Gastrocnemius medialis (tissue), 4 donors: ENCODE data around the gene SREBF2. TPM values are rescaled to one million over a fixed set of nuclear protein-coding genes. Genes with fewer than 3 reads are reported as not detected.
"Not testable (repeated sequence)": the region's sequence is repeated elsewhere in the genome, so short reads cannot be mapped to it uniquely, and the experiment has no call there.

ENCODE experiments used
- ATAC-seq, 2 donors: fragments of 150-250 bp; one replicate each; pipeline ENCODE4 v1.9.1; 2016
- DNase-seq, 2 donors: peaks; one replicate each; pipeline ENCODE4 v3.0.0-alpha.2; 2019
- H3K27ac ChIP-seq, 4 donors: fragments of 200-600 bp; sonication (generic); 1 replicate in 1 of 4; 2 replicates in 3 of 4; pipeline ENCODE4 v1.5.1; 2016 to 2018; ENCODE audit warnings: mild to moderate bottlenecking in 2 of 4, moderate library complexity in 1 of 4
- H3K27me3 ChIP-seq, 3 donors: fragments of 200-600 bp; sonication (generic) in 2 of 3; 1 replicate in 1 of 3; 2 replicates in 2 of 3; pipeline versions ENCODE4 v1.5.1 to v1.6.0; 2016 to 2019; ENCODE audit warnings: mild to moderate bottlenecking in 1 of 3, moderate library complexity in 1 of 3
- H3K36me3 ChIP-seq, 2 donors: fragments of 200-600 bp; sonication (generic) in 1 of 2; one replicate each; pipeline ENCODE4 v1.5.1; 2017 to 2018
- H3K4me1 ChIP-seq, 2 donors: fragments of 200-600 bp; sonication (generic) in 1 of 2; one replicate each; pipeline ENCODE4 v1.5.1; 2016 to 2017; ENCODE audit warnings: mild to moderate bottlenecking in 2 of 2
- H3K4me3 ChIP-seq, 4 donors: fragments of 200-600 bp; sonication (generic) in 3 of 4; 1 replicate in 1 of 4; 2 replicates in 3 of 4; pipeline ENCODE4 v1.5.1; 2016 to 2019; ENCODE audit warnings: mild to moderate bottlenecking in 2 of 4
- H3K9me3 ChIP-seq, 3 donors: fragments of 200-600 bp; sonication (generic) in 2 of 3; 1 replicate in 1 of 3; 2 replicates in 2 of 3; pipeline ENCODE4 v1.5.1; 2016 to 2019
- POLR2A ChIP-seq, 2 donors: fragments of 450-650 bp; IDR thresholded peaks; one replicate each; pipeline ENCODE4 v1.6.1; 2017; ENCODE audit warnings: antibody characterized with exemption in 2 of 2, mild to moderate bottlenecking in 2 of 2, moderate library complexity in 2 of 2
- in situ Hi-C, 4 donors: fragments of 200-750 bp; cut with MboI; loops; one replicate each; pipeline versions ENCODE4 v1.15.0 to v1.8.0; 2017; ENCODE audit warnings: low sequenced_read_pairs in 4 of 4
- intact Hi-C: fragments of 100-400 bp; cut with DNase I; formaldehyde crosslinking; loops from one replicate; pipeline ENCODE4 v1.15.1; 2023; ENCODE audit warnings: low total_unique reads
- total RNA-seq, 4 donors: library from RNA; depleted of rRNA; stranded (reverse); fragments of >200 nt; gene quantifications; one replicate each; pipeline versions ENCODE4 v1.1.0 to v1.2.3, GENCODE V29; 2016
- TF ChIP-seq, protein P1 (sequence below), 5 experiments: fragments of 450-650 bp in 3 of 5; fragments of 200-600 bp in 2 of 5; sonication (generic) in 2 of 5; IDR thresholded peaks in 4 of 5; conservative IDR thresholded peaks in 1 of 5; 1 replicate in 4 of 5; 2 replicates in 1 of 5; pipeline ENCODE4 v1.5.1; 2016 to 2019; ENCODE audit warnings: antibody characterized with exemption in 5 of 5, mild to moderate bottlenecking in 3 of 5, moderate library complexity in 3 of 5

Gene SREBF2
- total RNA-seq, 4 donors from 2014 or later: 25.1 to 40.9 (median 36.1) TPM

- H3K27me3 ChIP-seq: peaks cover 0 to 5% (median 0%) of the 10 kb centered on the region in 3 donors
- TF ChIP-seq POLR2A (IDR thresholded peaks at IDR 0.05): no peak
- TF ChIP-seq, protein P1, sequence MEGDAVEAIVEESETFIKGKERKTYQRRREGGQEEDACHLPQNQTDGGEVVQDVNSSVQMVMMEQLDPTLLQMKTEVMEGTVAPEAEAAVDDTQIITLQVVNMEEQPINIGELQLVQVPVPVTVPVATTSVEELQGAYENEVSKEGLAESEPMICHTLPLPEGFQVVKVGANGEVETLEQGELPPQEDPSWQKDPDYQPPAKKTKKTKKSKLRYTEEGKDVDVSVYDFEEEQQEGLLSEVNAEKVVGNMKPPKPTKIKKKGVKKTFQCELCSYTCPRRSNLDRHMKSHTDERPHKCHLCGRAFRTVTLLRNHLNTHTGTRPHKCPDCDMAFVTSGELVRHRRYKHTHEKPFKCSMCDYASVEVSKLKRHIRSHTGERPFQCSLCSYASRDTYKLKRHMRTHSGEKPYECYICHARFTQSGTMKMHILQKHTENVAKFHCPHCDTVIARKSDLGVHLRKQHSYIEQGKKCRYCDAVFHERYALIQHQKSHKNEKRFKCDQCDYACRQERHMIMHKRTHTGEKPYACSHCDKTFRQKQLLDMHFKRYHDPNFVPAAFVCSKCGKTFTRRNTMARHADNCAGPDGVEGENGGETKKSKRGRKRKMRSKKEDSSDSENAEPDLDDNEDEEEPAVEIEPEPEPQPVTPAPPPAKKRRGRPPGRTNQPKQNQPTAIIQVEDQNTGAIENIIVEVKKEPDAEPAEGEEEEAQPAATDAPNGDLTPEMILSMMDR (IDR thresholded peaks at IDR 0.05 in 4 of 5, conservative IDR thresholded peaks at IDR 0.05 in 1 of 5): no peak
- ATAC-seq: no peak
- H3K36me3 ChIP-seq: no peaks in the 10 kb centered on the region
- in situ Hi-C loops: loop anchor here in 2 of 4 donors (10.0 kb wide), 2 partner anchors 123 to 253 kb away; partner anchors contain the start of gene MEI1 (in 1 of the 2)
- intact Hi-C loops: loop anchor here (2.0 kb wide), 2 partner anchors 123 to 421 kb away; partner anchors contain the start of gene NAGA
- H3K27ac ChIP-seq: peak overlapping the region; percentile 61 to 77 (median 68)
- peaks cover 0 to 14% of the 10 kb centered on the region in 2 donors for H3K4me1 ChIP-seq
- peak overlapping the region; percentile 61 to 83 (median 80) for H3K4me3 ChIP-seq
- DNase-seq: no peak
- H3K9me3 ChIP-seq: no peaks in the 10 kb centered on the region
These were observed 114.6 kb downstream of the SREBF2 start for GRCh38 chr22:41947424-41948080.

- peaks cover 0 to 12% of the 10 kb centered on the region in 2 donors for H3K4me1 ChIP-seq
- intact Hi-C loops: no loop called here
- H3K27me3 ChIP-seq: peaks cover 0 to 5% (median 0%) of the 10 kb centered on the region in 3 donors
- in situ Hi-C loops: loop anchor here in 2 of 4 donors (10.0 kb wide), 2 partner anchors 123 to 253 kb away; partner anchors contain the start of gene MEI1 (in 1 of the 2)
- DNase-seq: no peak
- no peak for TF ChIP-seq POLR2A (IDR thresholded peaks at IDR 0.05)
- TF ChIP-seq, protein P1 (IDR thresholded peaks at IDR 0.05 in 4 of 5, conservative IDR thresholded peaks at IDR 0.05 in 1 of 5): no peak
- no peak overlapping the region for H3K4me3 ChIP-seq
- no peaks in the 10 kb centered on the region for H3K9me3 ChIP-seq
- H3K36me3 ChIP-seq: no peaks in the 10 kb centered on the region
- no peak for ATAC-seq
- no peak overlapping the region for H3K27ac ChIP-seq
These were observed 115.2 kb downstream of the SREBF2 start for GRCh38 chr22:41948142-41948541.

GRCh38 chr22:41948928-41949296 is 116.0 kb downstream of the SREBF2 start:
- DNase-seq, H3K27me3 ChIP-seq, H3K36me3 ChIP-seq, H3K4me3 ChIP-seq, H3K9me3 ChIP-seq, intact Hi-C loops, ATAC-seq, H3K27ac ChIP-seq, H3K4me1 ChIP-seq: not testable (repeated sequence)
- in situ Hi-C loops: loop anchor here in 2 of 4 donors (10.0 kb wide), 2 partner anchors 124 to 254 kb away; partner anchors contain the start of gene MEI1 (in 1 of the 2)

- no peak for ATAC-seq
- Histone ChIP-seq H3K4me3 (no peak overlapping the region), H3K4me1 (peaks cover 0 to 8% of the 10 kb centered on the region in 2 donors), H3K27ac (no peak overlapping the region), H3K27me3 (peaks cover 0 to 5% (median 0%) of the 10 kb centered on the region in 3 donors), H3K36me3 (no peaks in the 10 kb centered on the region), H3K9me3 (no peaks in the 10 kb centered on the region)
- in situ Hi-C loops: loop anchor here in 2 of 4 donors (10.0 kb wide), 2 partner anchors 125 to 255 kb away; partner anchors contain the start of gene MEI1 (in 1 of the 2)
- DNase-seq: no peak
- no peak for TF ChIP-seq POLR2A (IDR thresholded peaks at IDR 0.05)
- TF ChIP-seq, protein P1 (IDR thresholded peaks at IDR 0.05 in 4 of 5, conservative IDR thresholded peaks at IDR 0.05 in 1 of 5): no peak
- intact Hi-C loops: no loop called here
These were observed 116.5 kb downstream of the SREBF2 start for GRCh38 chr22:41949297-41949965.
